GM06990 (cell line): Measurements from ENCODE around the gene UNC50.

Source experiments
- DNase-seq: peaks from one replicate; pipeline ENCODE4 v3.0.0-alpha.2; 2011; ENCODE audit not compliant: insufficient read length; ENCODE audit errors: extremely low read depth
- H3K27me3 ChIP-seq: replicated peaks from 2 replicates; pipeline ENCODE4 v1.6.0; 2011; ENCODE audit warnings: low read length; ENCODE audit not compliant: control insufficient read depth, insufficient read depth
- H3K36me3 ChIP-seq: 2 replicates; pipeline ENCODE4 v1.5.1; 2011; ENCODE audit warnings: low read length; ENCODE audit not compliant: control insufficient read depth, insufficient read depth
- H3K4me3 ChIP-seq: replicated peaks from 2 replicates; pipeline ENCODE4 v1.5.1; 2011; ENCODE audit warnings: low read depth, mild to moderate bottlenecking, control low read depth, low read length
- CTCF ChIP-seq: IDR thresholded peaks from 2 replicates; pipeline ENCODE4 v1.5.1; 2011; ENCODE audit warnings: low read length, control low read depth, mild to moderate bottlenecking, inconsistent platforms; ENCODE audit not compliant: insufficient read depth, poor library complexity, severe bottlenecking

Gene UNC50

GRCh38 chr2:98637401-98638147, 29.2 kb downstream of the UNC50 start:
- no peak for TF ChIP-seq CTCF
- H3K36me3 ChIP-seq, result no peaks in the 10 kb centered on the region
- DNase-seq, result peak; percentile 52
- H3K27me3 ChIP-seq, result no peaks in the 10 kb centered on the region
- H3K4me3 ChIP-seq, result no peak overlapping the region

GRCh38 chr2:98643496-98644100, 35.2 kb downstream of the UNC50 start:
- no peaks in the 10 kb centered on the region for H3K36me3 ChIP-seq
- H3K4me3 ChIP-seq, result no peak overlapping the region
- DNase-seq, result no peak
- H3K27me3 ChIP-seq, result no peaks in the 10 kb centered on the region
- TF ChIP-seq CTCF, result no peak

DNA sequence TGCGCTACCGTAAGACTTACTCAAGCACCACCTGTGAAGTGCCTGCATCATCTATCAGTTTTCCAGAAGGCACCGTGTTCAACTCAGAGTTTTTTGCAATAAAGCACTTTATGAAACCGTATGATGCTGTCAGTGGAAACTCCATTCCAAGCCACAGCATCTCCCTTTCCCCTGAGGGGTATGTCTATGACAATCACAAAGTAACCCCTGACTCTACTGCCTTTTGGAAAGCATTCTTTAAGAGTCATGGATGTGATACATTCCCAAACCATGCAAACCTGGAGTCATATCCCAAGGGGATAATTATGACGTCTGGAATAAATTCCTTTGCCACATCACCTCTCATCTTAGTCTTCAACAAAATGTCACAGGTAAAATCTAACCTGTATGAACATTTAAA, 39.2 kb downstream of the UNC50 start:
- no peaks in the 10 kb centered on the region for H3K36me3 ChIP-seq
- no peak for TF ChIP-seq CTCF
- H3K27me3 ChIP-seq, result no peaks in the 10 kb centered on the region
- no peak overlapping the region for H3K4me3 ChIP-seq
- DNase-seq, result no peak

DNA sequence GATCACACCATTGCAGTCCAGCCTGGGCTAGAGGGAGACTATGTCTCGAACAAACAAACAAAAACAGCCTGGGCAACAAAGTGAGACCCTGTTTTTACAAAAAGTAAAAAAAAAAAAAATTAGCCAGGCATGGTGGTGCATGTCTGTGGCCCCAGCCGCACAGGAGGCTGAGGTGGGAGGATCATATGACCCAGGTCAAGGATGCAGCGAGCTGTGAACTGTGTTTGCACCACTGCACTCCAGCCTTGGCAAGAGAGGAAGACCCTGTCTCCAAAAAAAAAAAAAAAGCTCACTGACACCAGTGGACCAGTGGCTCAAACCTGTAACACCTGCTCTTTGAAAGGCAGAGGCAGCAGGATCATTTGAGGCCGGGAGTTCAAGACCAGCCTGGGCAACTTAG, 40.1 kb downstream of the UNC50 start:
- H3K36me3 ChIP-seq, result no peaks in the 10 kb centered on the region
- no peaks in the 10 kb centered on the region for H3K27me3 ChIP-seq
- DNase-seq, result no peak
- H3K4me3 ChIP-seq, result no peak overlapping the region
- no peak for TF ChIP-seq CTCF

GRCh38 chr2:98649135-98649991, 41.0 kb downstream of the UNC50 start:
- peak; percentile 43 for DNase-seq
- Histone ChIP-seq H3K4me3 (no peak overlapping the region), H3K36me3 (no peaks in the 10 kb centered on the region), H3K27me3 (no peaks in the 10 kb centered on the region)
- peak; percentile 99 for TF ChIP-seq CTCF
